ENCODE measurements around the gene ITK.

The ITK gene

GRCh38 chr5:157219491-157220271 is 39.0 kb downstream of the ITK start:
- H3K27me3 ChIP-seq, result no peaks in the 10 kb centered on the region
- H3K36me3 ChIP-seq, result no peaks in the 10 kb centered on the region
- H3K4me1 ChIP-seq, result no peaks in the 10 kb centered on the region
- intact Hi-C loops (cut with DNase I; ENCODE audit: low total_unique reads), result no loop called here
- H3K4me3 ChIP-seq, result no peak overlapping the region
- DNase-seq, result no peak
- no peaks in the 10 kb centered on the region for H3K9me3 ChIP-seq
- no peak overlapping the region for H3K27ac ChIP-seq
- TF ChIP-seq CTCF (IDR thresholded peaks at IDR 0.05), result no peak

- TF ChIP-seq CTCF (IDR thresholded peaks at IDR 0.05), result no peak
- no peaks in the 10 kb centered on the region for H3K4me1 ChIP-seq
- no peaks in the 10 kb centered on the region for H3K36me3 ChIP-seq
- no peaks in the 10 kb centered on the region for H3K27me3 ChIP-seq
- no peak overlapping the region for H3K4me3 ChIP-seq
- no peaks in the 10 kb centered on the region for H3K9me3 ChIP-seq
- intact Hi-C loops (cut with DNase I; ENCODE audit: low total_unique reads), result no loop called here
- no peak for DNase-seq
- H3K27ac ChIP-seq, result no peak overlapping the region
These were observed 41.3 kb downstream of the ITK start for GRCh38 chr5:157221959-157222358.

- intact Hi-C loops (cut with DNase I; ENCODE audit: low total_unique reads), result no loop called here
- TF ChIP-seq CTCF (IDR thresholded peaks at IDR 0.05), result no peak
- no peak overlapping the region for H3K27ac ChIP-seq
- H3K4me1 ChIP-seq, result no peaks in the 10 kb centered on the region
- no peak for DNase-seq
- no peaks in the 10 kb centered on the region for H3K27me3 ChIP-seq
- H3K9me3 ChIP-seq, result no peaks in the 10 kb centered on the region
- H3K36me3 ChIP-seq, result no peaks in the 10 kb centered on the region
- H3K4me3 ChIP-seq, result no peak overlapping the region
These were observed 42.0 kb downstream of the ITK start for GRCh38 chr5:157222506-157223230.

GRCh38 chr5:157225469-157226422 is 45.1 kb downstream of the ITK start:
- no peak for TF ChIP-seq CTCF (IDR thresholded peaks at IDR 0.05)
- no peak overlapping the region for H3K27ac ChIP-seq
- H3K4me3 ChIP-seq, result no peak overlapping the region
- H3K9me3 ChIP-seq, result no peaks in the 10 kb centered on the region
- H3K36me3 ChIP-seq, result no peaks in the 10 kb centered on the region
- H3K4me1 ChIP-seq, result no peaks in the 10 kb centered on the region
- intact Hi-C loops (cut with DNase I; ENCODE audit: low total_unique reads), result no loop called here
- DNase-seq, result no peak
- H3K27me3 ChIP-seq, result no peaks in the 10 kb centered on the region

GRCh38 chr5:157230610-157231009 is 50.0 kb downstream of the ITK start:
- no peaks in the 10 kb centered on the region for H3K36me3 ChIP-seq
- no peaks in the 10 kb centered on the region for H3K9me3 ChIP-seq
- no peak overlapping the region for H3K4me3 ChIP-seq
- intact Hi-C loops (cut with DNase I; ENCODE audit: low total_unique reads), result no loop called here
- H3K27ac ChIP-seq, result no peak overlapping the region
- no peaks in the 10 kb centered on the region for H3K4me1 ChIP-seq
- DNase-seq, result no peak
- no peak for TF ChIP-seq CTCF (IDR thresholded peaks at IDR 0.05)
- no peaks in the 10 kb centered on the region for H3K27me3 ChIP-seq

Measured in tibial artery (tissue), 4 donors.